Measurements from ENCODE around the gene ZNF526. TPM values are rescaled to one million over a fixed set of nuclear protein-coding genes. Genes with fewer than 3 reads are reported as not detected.

The ZNF526 gene
- 6.4 TPM for total RNA-seq

GRCh38 chr19:42219812-42220750, at the start of gene ZNF526:
TSS of gene ZNF526 (plus strand) at chr19:42220312. CDS start at chr19:42224404, 4,092 bp downstream.
- DNase-seq, result peak; percentile 96

GRCh38 chr19:42170715-42171114, 49.4 kb upstream of the ZNF526 start:
- no peak for DNase-seq

GRCh38 chr19:42172261-42172660, 47.9 kb upstream of the ZNF526 start:
- no peak for DNase-seq

GRCh38 chr19:42173695-42174094, 46.4 kb upstream of the ZNF526 start:
- DNase-seq, result no peak

GRCh38 chr19:42174188-42174587, 45.9 kb upstream of the ZNF526 start:
- DNase-seq, result no peak

GRCh38 chr19:42174958-42175734, 45.0 kb upstream of the ZNF526 start:
- no peak for DNase-seq

GRCh38 chr19:42175952-42176648, 44.0 kb upstream of the ZNF526 start:
- DNase-seq, result peak; percentile 47

GRCh38 chr19:42176649-42176989, 43.5 kb upstream of the ZNF526 start:
- no peak for DNase-seq

GRCh38 chr19:42176990-42177685, 43.0 kb upstream of the ZNF526 start:
- DNase-seq, result peak; percentile 80

GRCh38 chr19:42177686-42178019, 42.5 kb upstream of the ZNF526 start:
- DNase-seq, result no peak

- no peak for DNase-seq
Observed at GRCh38 chr19:42178791-42179674, 41.1 kb upstream of the ZNF526 start.

GRCh38 chr19:42184401-42184861, 35.7 kb upstream of the ZNF526 start:
- peak; percentile 62 for DNase-seq

- DNase-seq, result no peak
Observed at GRCh38 chr19:42185277-42185676, 34.8 kb upstream of the ZNF526 start.

- no peak for DNase-seq
Observed at GRCh38 chr19:42188665-42189064, 31.4 kb upstream of the ZNF526 start.

GRCh38 chr19:42189133-42189532, 31.0 kb upstream of the ZNF526 start:
- no peak for DNase-seq

- no peak for DNase-seq
Observed at GRCh38 chr19:42191330-42191729, 28.8 kb upstream of the ZNF526 start.

GRCh38 chr19:42191855-42192254, 28.3 kb upstream of the ZNF526 start:
- DNase-seq, result no peak

- DNase-seq, result no peak
Observed at GRCh38 chr19:42193294-42193693, 26.8 kb upstream of the ZNF526 start.

- no peak for DNase-seq
Observed at GRCh38 chr19:42193706-42194105, 26.4 kb upstream of the ZNF526 start.

- DNase-seq, result no peak
Observed at GRCh38 chr19:42196011-42197001, 23.8 kb upstream of the ZNF526 start.

Data from occipital lobe (tissue), 2 donors.